ENCODE results near the gene ZBTB20.

ZBTB20 gene

GRCh38 chr3:115089481-115089880 is 57.6 kb downstream of the ZBTB20 start:
- DNase-seq (ENCODE audit: low read depth, low spot score): no peak

DNA sequence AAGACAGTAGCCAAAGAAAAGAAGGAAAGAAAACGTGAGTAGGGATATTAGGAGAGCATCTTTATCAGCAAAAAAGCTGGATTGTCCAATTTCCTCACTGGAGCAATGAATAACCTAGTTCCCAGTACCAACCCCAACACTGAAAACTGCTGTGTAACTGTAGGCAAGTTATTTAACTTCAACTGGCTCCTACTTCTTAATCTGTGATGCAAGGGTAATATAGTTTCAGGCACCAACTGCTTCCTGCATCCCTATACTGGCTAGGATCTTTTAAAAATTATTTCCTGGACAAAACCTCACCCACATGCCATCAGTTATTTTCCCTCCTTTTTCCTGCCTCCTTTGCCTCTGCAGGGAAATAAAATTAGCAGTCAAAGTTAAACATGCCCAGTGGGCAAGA is 59.6 kb downstream of the ZBTB20 start:
- DNase-seq (ENCODE audit: low read depth, low spot score): no peak

DNA sequence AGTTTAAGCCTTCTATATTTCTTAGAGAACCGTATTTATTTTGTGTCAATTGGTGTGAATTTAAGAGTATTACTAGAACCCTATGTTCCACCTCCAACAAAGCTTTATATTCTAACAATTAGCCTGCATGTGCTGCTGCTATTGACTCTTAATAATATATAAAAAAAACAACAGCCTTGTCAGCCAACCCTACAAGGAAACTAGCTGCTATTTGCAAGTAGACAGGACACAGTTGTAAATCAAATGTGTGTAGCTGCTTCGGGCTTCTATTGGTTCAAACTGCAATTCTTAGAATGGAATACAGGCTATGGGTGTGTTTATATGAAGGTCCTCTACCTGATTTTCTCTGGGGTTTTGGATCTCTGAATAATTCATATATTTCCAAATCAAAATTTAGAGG is 60.7 kb downstream of the ZBTB20 start:
- no peak for DNase-seq (ENCODE audit: low read depth, low spot score)

DNA sequence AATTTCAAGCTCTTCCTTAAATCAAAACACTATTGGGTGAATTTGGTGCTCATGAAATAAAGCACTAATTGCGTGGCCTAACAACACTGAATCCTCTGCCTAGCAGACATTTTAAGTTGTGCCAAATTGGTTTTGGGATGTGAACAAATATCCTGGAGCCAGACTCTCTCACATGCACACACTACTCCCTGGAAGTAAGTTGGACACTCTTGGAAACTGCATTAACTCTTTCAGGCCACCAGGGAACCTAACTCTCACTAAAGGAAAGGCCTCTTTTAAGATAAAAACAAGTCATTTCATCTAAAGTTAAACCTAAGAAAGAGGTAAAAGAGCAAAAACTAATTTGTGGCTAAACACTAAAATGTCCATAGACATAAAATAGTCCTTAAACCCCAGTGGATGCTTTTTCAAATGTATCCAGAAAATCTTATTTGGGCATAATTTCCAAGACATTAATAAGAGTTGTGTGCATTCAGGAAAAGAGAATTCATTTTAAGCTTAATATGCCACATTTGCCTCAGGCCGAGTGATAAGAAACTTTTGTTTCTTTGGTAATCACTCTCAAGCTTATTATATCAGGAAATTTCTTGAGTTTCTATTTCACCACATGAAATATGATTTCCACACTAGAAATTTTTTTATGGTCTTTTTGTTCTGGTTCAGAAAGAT is 61.8 kb downstream of the ZBTB20 start:
- no peak for DNase-seq (ENCODE audit: low read depth, low spot score)

GRCh38 chr3:115084686-115085085 is 62.4 kb downstream of the ZBTB20 start:
- DNase-seq (ENCODE audit: low read depth, low spot score): no peak

- DNase-seq (ENCODE audit: low read depth, low spot score): no peak
Observed at GRCh38 chr3:115082260-115082659, 64.8 kb downstream of the ZBTB20 start.

DNA sequence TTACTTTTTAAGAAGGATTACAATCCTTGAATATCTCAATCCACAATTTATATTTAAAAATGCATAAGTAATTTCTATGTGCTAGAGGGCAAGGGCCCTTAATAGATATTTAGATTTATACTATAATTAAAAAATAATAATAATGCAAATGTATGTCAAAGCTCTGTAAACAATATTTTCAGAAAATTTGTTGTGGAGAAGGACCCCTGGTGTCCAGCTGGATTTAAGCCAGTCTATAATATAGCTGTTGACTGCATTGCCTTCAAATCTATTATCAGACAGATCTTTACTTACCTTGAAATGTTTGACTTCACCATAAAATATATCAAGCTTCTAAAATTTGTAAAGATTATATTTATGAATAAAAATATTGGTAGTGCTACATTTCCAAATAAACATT is 65.6 kb downstream of the ZBTB20 start:
- DNase-seq (ENCODE audit: low read depth, low spot score): no peak

- DNase-seq (ENCODE audit: low read depth, low spot score): no peak
Observed at GRCh38 chr3:115077501-115078250, 69.4 kb downstream of the ZBTB20 start.

DNA sequence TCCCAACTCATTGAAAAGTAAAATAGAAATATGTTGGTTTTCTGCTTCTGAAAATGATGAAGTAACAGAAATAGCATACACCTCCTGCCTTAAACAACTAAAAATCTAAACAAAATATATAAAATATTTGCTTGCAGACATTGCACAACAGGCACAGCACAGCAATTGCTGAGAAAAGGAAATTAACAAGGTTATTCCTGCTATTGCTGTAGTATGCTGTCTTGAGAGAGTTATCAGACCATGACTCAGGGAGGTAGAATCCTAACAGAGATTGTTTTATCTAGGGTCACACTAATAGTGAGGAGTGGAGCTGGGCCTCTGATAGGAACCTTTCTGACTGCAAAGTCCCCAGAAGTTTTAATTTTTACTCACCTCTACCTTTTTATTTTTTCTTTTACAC is 72.6 kb downstream of the ZBTB20 start:
- DNase-seq (ENCODE audit: low read depth, low spot score): no peak

- DNase-seq (ENCODE audit: low read depth, low spot score): no peak
Observed at GRCh38 chr3:115072265-115073021, 74.6 kb downstream of the ZBTB20 start.

DNA sequence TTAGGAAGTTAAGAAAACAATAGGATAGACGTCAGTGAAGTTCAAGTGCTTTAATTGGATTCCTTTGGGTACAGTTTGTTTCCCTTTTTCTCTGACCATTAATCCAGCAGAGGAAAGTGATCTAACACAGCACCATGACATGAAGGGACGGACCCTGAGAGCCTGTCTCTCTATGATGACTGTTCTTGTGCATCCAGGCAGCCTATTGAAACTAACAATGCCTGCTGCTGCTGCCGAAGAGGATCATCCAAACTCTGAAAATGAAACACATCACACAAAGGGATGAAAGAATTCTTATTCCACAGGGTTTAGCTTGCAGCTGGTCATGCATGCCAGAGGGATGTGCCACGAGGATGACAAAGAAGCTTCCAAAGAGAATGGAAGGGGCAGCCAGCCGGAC is 75.5 kb downstream of the ZBTB20 start:
- DNase-seq (ENCODE audit: low read depth, low spot score): no peak

DNA sequence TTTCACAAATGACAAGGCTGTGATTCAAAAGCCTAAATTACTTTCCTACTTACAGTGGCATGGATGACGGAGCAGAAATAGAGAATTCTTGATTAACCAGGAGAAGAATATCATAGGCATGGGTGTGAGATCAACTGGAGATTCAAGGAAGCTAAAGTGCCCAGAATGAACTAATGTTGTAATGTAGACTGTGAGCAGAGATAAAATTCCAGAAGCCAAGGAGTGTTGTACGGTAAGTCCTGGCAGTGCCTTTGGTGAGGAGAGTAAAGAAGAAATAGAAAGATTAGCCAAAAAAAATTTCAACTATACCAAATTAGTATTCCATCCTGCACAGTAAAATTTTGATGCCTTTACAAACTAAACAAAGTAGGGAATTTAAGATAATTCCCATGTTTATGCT is 75.9 kb downstream of the ZBTB20 start:
- DNase-seq (ENCODE audit: low read depth, low spot score): no peak

- DNase-seq (ENCODE audit: low read depth, low spot score): no peak
Observed at GRCh38 chr3:115068799-115069198, 78.3 kb downstream of the ZBTB20 start.

- no peak for DNase-seq (ENCODE audit: low read depth, low spot score)
Observed at GRCh38 chr3:115062412-115062956, 84.6 kb downstream of the ZBTB20 start.

DNA sequence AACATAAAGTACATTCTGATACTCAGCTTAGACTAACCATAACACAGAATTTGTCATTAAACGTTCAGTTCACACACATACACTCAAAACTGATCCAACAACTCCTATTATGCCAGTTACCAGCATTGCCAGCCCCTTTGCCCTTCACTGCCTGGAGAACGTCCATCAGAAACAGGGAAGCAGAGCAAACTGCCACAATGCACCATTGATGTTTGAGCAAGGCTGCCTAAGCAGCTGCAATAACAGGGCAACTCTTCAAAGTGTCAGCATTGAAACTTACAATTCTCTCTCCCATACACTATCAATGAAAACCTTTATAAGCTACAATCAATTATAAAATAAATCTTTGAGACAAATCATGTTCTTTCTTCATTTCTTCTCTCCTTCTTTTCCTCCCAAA is 85.1 kb downstream of the ZBTB20 start:
- no peak for DNase-seq (ENCODE audit: low read depth, low spot score)

DNA sequence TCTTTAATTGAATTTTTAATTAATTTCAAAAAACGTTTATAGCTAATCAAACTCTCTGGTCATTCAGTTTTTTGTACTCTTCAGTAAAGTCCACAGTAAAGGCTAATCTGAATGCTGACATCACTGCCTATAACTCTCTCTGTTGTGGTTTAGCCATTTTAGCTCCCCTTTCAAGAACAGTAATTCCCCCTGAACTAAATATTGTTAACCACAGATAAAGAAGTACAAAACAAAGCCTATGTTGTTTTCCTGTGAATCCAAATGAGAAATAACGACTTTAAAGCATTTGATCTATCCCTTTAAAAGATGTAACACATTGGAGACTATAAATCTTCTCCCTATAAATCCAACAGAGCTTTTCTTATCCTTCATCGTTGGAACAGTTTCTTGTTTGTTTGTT is 94.2 kb downstream of the ZBTB20 start:
- no peak for DNase-seq (ENCODE audit: low read depth, low spot score)

DNA sequence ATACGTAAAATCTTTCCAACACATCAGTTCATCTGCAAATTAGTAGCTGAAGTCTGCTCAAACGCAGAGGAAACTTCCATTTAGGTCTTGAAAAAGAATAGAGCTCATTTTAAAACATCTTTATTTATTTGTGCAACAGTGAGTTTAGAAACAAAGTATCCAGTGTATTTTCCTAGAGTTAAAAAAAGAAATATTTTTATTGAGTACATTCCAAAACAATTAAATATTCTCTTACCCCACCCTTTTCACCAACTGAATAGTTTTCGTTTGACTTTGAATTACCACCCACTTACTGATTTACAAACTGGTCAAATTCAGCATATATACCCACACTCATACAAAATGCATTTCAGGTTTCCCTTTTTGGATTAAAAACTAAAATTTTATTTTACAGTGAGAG is 104.7 kb downstream of the ZBTB20 start:
- no peak for DNase-seq (ENCODE audit: low read depth, low spot score)

GRCh38 chr3:115040673-115041286 is 106.3 kb downstream of the ZBTB20 start:
- DNase-seq (ENCODE audit: low read depth, low spot score): peak; percentile 33

DNA sequence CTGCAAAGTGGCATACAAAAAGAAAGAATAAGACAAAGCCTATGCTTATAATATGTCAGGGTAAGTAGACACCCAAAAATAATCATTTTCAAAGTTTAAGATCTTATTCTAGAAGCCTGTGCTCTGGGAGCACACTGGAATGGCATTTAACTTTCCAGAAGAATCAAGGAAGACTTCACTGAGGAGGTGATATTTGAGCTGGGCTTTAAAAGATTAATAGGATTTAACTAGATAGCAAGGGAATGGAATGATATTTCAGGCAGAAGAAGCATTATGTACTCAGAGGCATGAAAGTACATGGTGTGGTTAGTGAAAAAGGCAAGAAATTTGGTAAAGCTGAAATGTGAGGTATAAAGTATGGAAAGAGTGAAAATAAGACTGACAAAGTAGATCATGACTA is 106.8 kb downstream of the ZBTB20 start:
- DNase-seq (ENCODE audit: low read depth, low spot score): no peak

- no peak for DNase-seq (ENCODE audit: low read depth, low spot score)
Observed at GRCh38 chr3:115038817-115039216, 108.3 kb downstream of the ZBTB20 start.

GRCh38 chr3:115022835-115023398 is 124.2 kb downstream of the ZBTB20 start:
- DNase-seq (ENCODE audit: low read depth, low spot score): no peak

- DNase-seq (ENCODE audit: low read depth, low spot score): no peak
Observed at GRCh38 chr3:115022199-115022598, 124.9 kb downstream of the ZBTB20 start.

Data from smooth muscle cell of the brain vasculature (primary cell).